GM12878 (cell line): ENCODE measurements around the gene LMO7. TPM values are rescaled to one million over a fixed set of nuclear protein-coding genes. Genes with fewer than 3 reads are reported as not detected.
A peak's percentile ranks its signal among the peaks of the same experiment; 100 is the strongest.

Experiments used
- ATF2 ChIP-seq: IDR thresholded peaks from 2 replicates; pipeline ENCODE4 v1.6.1; 2012; ENCODE audit warnings: low read length, inconsistent platforms
- BCL11A ChIP-seq: IDR thresholded peaks from 2 replicates; pipeline ENCODE4 v1.6.1; 2011; ENCODE audit warnings: low read depth, low read length
- CBX5 ChIP-seq: sonication (generic); IDR thresholded peaks from 2 replicates; pipeline ENCODE4 v1.6.1; 2016; ENCODE audit warnings: low read depth, moderate library complexity, mild to moderate bottlenecking, inconsistent platforms
- CHD4 ChIP-seq: fragments of 200-600 bp; sonication (generic); IDR thresholded peaks from 2 replicates; pipeline ENCODE4 v1.6.1; 2016; ENCODE audit warnings: mild to moderate bottlenecking
- CREB1 ChIP-seq: IDR thresholded peaks from 2 replicates; pipeline ENCODE4 v1.6.1; 2012; ENCODE audit warnings: low read depth, mild to moderate bottlenecking, inconsistent platforms
- FOXK2 ChIP-seq: fragments of 450-650 bp; IDR thresholded peaks from 2 replicates; pipeline ENCODE4 v1.6.1; 2017; ENCODE audit warnings: mild to moderate bottlenecking, moderate library complexity
- FOXM1 ChIP-seq: IDR thresholded peaks from 2 replicates; pipeline ENCODE4 v1.6.1; 2012; ENCODE audit warnings: low read depth, mild to moderate bottlenecking, inconsistent platforms, low read length, moderate library complexity
- GABPA ChIP-seq: IDR thresholded peaks from 2 replicates; pipeline ENCODE4 v1.6.1; 2014; ENCODE audit warnings: antibody characterized with exemption, low read depth, mild to moderate bottlenecking, inconsistent platforms
- GATAD2B ChIP-seq: fragments of 450-650 bp; conservative IDR thresholded peaks from 2 replicates; pipeline ENCODE4 v1.6.1; 2017; ENCODE audit warnings: low read depth, mild to moderate bottlenecking, moderate library complexity
- IKZF2 ChIP-seq, 2 experiments: fragments of 450-650 bp; IDR thresholded peaks; 2 replicates each; pipeline ENCODE4 v1.6.1; 2017; ENCODE audit warnings: mild to moderate bottlenecking in 2 of 2, moderate library complexity in 2 of 2
- NBN ChIP-seq: fragments of 450-650 bp; IDR thresholded peaks from 2 replicates; pipeline ENCODE4 v1.6.1; 2016
- NFYB ChIP-seq: IDR thresholded peaks from 2 replicates; pipeline ENCODE4 v1.6.1; 2011; ENCODE audit warnings: low read depth, mild to moderate bottlenecking, low read length, improper control_type of control experiment, moderate library complexity; ENCODE audit not compliant: insufficient read depth
- RAD51 ChIP-seq: fragments of 450-650 bp; IDR thresholded peaks from 2 replicates; pipeline ENCODE4 v1.6.1; 2016; ENCODE audit warnings: moderate library complexity, mild to moderate bottlenecking, inconsistent platforms
- RBBP5 ChIP-seq: fragments of 200-600 bp; sonication (generic); conservative IDR thresholded peaks from 2 replicates; pipeline ENCODE4 v1.6.1; 2016
- RUNX3 ChIP-seq: IDR thresholded peaks from 2 replicates; pipeline ENCODE4 v1.6.1; 2012; ENCODE audit warnings: low read length, inconsistent platforms
- SKIL ChIP-seq: fragments of 450-650 bp; IDR thresholded peaks from 2 replicates; pipeline ENCODE4 v1.6.1; 2017; ENCODE audit warnings: mild to moderate bottlenecking, low read depth, inconsistent platforms; ENCODE audit not compliant: poor library complexity, severe bottlenecking
- SMAD1 ChIP-seq: fragments of 450-650 bp; IDR thresholded peaks from 2 replicates; pipeline ENCODE4 v1.6.1; 2018; ENCODE audit warnings: mild to moderate bottlenecking, low read depth; ENCODE audit not compliant: partially characterized antibody
- SMAD5 ChIP-seq: IDR thresholded peaks from 2 replicates; pipeline ENCODE4 v1.6.1; 2016; ENCODE audit warnings: antibody characterized with exemption, low read depth
- SMARCA5 ChIP-seq: fragments of 450-650 bp; IDR thresholded peaks from 2 replicates; pipeline ENCODE4 v1.6.1; 2017; ENCODE audit warnings: mild to moderate bottlenecking
- STAT1 ChIP-seq: fragments of 450-650 bp; conservative IDR thresholded peaks from 2 replicates; pipeline ENCODE4 v1.6.1; 2014; ENCODE audit warnings: antibody characterized with exemption, mild to moderate bottlenecking
- ZBTB4 ChIP-seq: fragments of 450-650 bp; formaldehyde crosslinking; IDR thresholded peaks from 2 replicates; pipeline ENCODE4 v1.4.0; 2022; ENCODE audit warnings: mild to moderate bottlenecking, moderate library complexity
- ZNF687 ChIP-seq: fragments of 450-650 bp; IDR thresholded peaks from 2 replicates; pipeline ENCODE4 v1.6.1; 2017; ENCODE audit warnings: mild to moderate bottlenecking, moderate library complexity
- polyA plus RNA-seq, 11 experiments: library from polyadenylated mRNA; depleted of rRNA in 4 of 11; unstranded in 6 of 11; stranded (reverse) in 5 of 11; fragments of >200 nt; fragmentation: Nextera tagmentation in 4 of 11; fragmentation: Illumina TruSeq in 1 of 11; extraction: Ambion mirVana in 4 of 11; extraction: Trizol in 1 of 11; gene quantifications; 1 replicate in 1 of 11; 2 replicates in 10 of 11; pipeline versions ENCODE4 v1.2.1 to v1.2.3, GENCODE V29; 2011 to 2016; ENCODE audit warnings: inconsistent platforms in 2 of 11, missing spikeins in 2 of 11, low read depth in 1 of 11
- total RNA-seq, 4 experiments: library from RNA; depleted of rRNA in 3 of 4; stranded (reverse); fragments of >200 nt in 3 of 4; fragmentation: Illumina TruSeq in 1 of 4; extraction: Trizol in 1 of 4; gene quantifications; 2 replicates each; pipeline versions ENCODE4 v1.2.1 to v1.2.3, GENCODE V29; 2013 to 2021

The LMO7 gene
- total and polyA plus RNA-seq, 10 of the 15 experiments (the other 5 are each of a cell fraction or from before 2014, with no cell fraction given): 8.5 to 67.8 (median 36.8) TPM

GRCh38 chr13:75761369-75761768, 125.2 kb downstream of the LMO7 start (continued):
- TF ChIP-seq ZNF687 (0 out of 2 replicates have a peak, but pooled peaks have one; percentile 23), RUNX3 (peak; percentile 62), CHD4 (no peak), STAT1 (no peak), GATAD2B (no peak), CBX5 (0 out of 2 replicates have a peak, but pooled peaks have one; percentile 54), RBBP5 (no peak), CREB1 (peak; percentile 45; the same call in 1 of the 2 replicates), NBN (no peak; the same call in 1 of the 2 replicates), RAD51 (peak; percentile 36), BCL11A (peak; percentile 54; the same call in 1 of the 2 replicates), FOXM1 (peak; percentile 47; the same call in 1 of the 2 replicates), SMAD5 (no peak), NFYB (no peak), SMARCA5 (no peak), SMAD1 (peak; percentile 24), ZBTB4 (CRISPR knock-in tag) (no peak), FOXK2 (no peak), GABPA (no peak), ATF2 (peak; percentile 35; the same call in 1 of the 2 replicates), IKZF2 (IDR thresholded peaks at IDR 0.05) (peak; percentile 64 to 73; a peak in 3 of 4 replicates), SKIL (peak; percentile 19)
